Kidney (tissue), 14 donors: ENCODE data around the gene IFIT2. TPM values are rescaled to one million over a fixed set of nuclear protein-coding genes. Genes with fewer than 3 reads are reported as not detected.
A peak's percentile ranks its signal among the peaks of the same experiment; 100 is the strongest.

Experiments
- DNase-seq, 5 donors: peaks; one replicate each; pipeline ENCODE4 v3.0.0-alpha.2; 2013 to 2020
- FAIRE-seq: peaks from 2 replicates; lab custom pipeline; 2012; peaks lifted over from hg19 to GRCh38; lab: Jason Lieb, UNC
- H3K27ac ChIP-seq, 2 donors: one replicate each; pipeline ENCODE4 v1.7.0; 2013; ENCODE audit warnings: low read depth in 2 of 2, low read length in 2 of 2, inconsistent platforms in 1 of 2
- H3K27me3 ChIP-seq: one replicate; pipeline ENCODE4 v1.7.1; 2013; ENCODE audit warnings: low read length, inconsistent platforms; ENCODE audit not compliant: control insufficient read depth, insufficient read depth
- H3K36me3 ChIP-seq, 3 donors: one replicate each; pipeline versions ENCODE4 v1.7.0 to v1.7.1; 2013; ENCODE audit warnings: low read length in 3 of 3, control low read depth in 1 of 3, inconsistent platforms in 1 of 3; ENCODE audit not compliant: insufficient read depth in 3 of 3, control insufficient read depth in 2 of 3
- H3K4me1 ChIP-seq, 3 donors: one replicate each; pipeline versions ENCODE4 v1.7.0 to v1.7.1; 2013; ENCODE audit warnings: low read length in 3 of 3, inconsistent platforms in 1 of 3, low read depth in 1 of 3; ENCODE audit not compliant: control insufficient read depth in 2 of 3, insufficient read depth in 2 of 3
- H3K4me3 ChIP-seq, 3 donors: one replicate each; pipeline versions ENCODE4 v1.7.0 to v1.8.1; 2013; ENCODE audit warnings: low read length in 3 of 3, control low read depth in 1 of 3, inconsistent platforms in 1 of 3
- H3K9ac ChIP-seq, 3 donors: one replicate each; pipeline versions ENCODE4 v1.7.0 to v1.7.1; 2013; ENCODE audit warnings: low read length in 3 of 3, control low read depth in 1 of 3, inconsistent platforms in 1 of 3
- H3K9me3 ChIP-seq, 3 donors: one replicate each; pipeline versions ENCODE4 v1.7.0 to v1.7.1; 2013; ENCODE audit warnings: low read length in 3 of 3, control low read depth in 1 of 3, inconsistent platforms in 1 of 3; ENCODE audit not compliant: control insufficient read depth in 2 of 3, insufficient read depth in 1 of 3
- intact Hi-C: fragments of 100-400 bp; cut with DNase I; formaldehyde crosslinking; loops from one replicate; pipeline ENCODE4 v1.11.1; 2022
- polyA plus RNA-seq: library from polyadenylated mRNA; stranded (reverse); fragments of 350-450 nt; fragmentation: Illumina TruSeq; extraction: RNeasy Lipid Tissue Mini Kit (QIAGEN cat#74804); gene quantifications from one replicate; pipeline ENCODE4 v1.2.3, GENCODE V29; 2014; ENCODE audit warnings: low read depth, low replicate concordance; ENCODE audit not compliant: insufficient read depth
- total RNA-seq: library from RNA; stranded (reverse); fragmentation: NEBNext Ultra II Directional; extraction: Animal tissue kit (Norgen Biotek cat#: 25700); gene quantifications from one replicate; pipeline ENCODE4 v1.2.1, GENCODE V29; 2021
- TF ChIP-seq, protein P1 (sequence below): IDR thresholded peaks from 3 replicates; pipeline ENCODE4 v1.5.1; 2012; ENCODE audit warnings: mild to moderate bottlenecking, moderate library complexity, borderline replicate concordance; ENCODE audit not compliant: insufficient read depth; ENCODE audit errors: extremely low read depth
- donor health status: control.
- donor health status: control.
- donor health status: control.
- donor health status: control.
- donor health status: control.
- donor health status: DM: yes; HTN: yes; CAD: no.
- donor health status: Normal renal cell carcinoma (clear cell type).

Gene IFIT2
- total and polyA plus RNA-seq, 2 donors from 2014 or later, result 6.9 to 12.2 TPM

DNA sequence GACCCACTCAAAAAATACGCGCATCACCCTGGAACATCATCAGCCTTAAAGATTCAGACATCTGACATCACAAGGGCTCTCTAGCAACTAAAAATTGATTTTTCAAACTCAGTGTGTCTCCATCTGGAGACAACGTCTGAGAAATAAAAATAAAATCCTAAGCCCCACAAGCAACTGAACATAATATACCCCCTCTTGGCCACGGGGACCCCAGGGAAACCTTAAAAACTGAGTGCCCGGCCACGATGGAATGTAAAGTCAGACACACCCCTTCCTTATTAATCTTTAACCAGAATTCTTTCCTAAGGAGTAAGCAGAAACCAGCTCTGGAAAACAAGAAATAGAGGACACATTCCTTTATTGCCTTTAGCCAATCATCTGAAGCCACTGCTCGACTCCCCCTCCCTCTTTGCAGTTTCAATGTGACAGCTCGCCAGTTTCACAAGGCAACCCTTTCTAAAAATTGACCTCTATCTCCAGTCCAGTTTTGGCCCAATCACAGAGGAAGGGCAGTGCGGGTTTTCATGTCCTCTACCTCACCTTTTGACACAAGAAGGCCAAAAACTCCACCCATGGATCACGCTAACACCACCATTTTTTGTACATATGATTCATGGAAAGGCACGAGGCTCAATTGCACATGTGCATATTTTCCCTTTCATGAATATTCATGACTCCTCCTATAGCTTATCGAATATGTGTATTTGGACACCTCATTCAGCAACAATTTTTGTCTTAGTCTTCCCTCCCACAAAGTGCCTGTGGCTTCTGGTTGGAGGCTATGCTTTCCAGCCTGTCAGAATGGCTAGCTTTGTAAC is 50.1 kb downstream of the IFIT2 start:
- TF ChIP-seq, protein P1, sequence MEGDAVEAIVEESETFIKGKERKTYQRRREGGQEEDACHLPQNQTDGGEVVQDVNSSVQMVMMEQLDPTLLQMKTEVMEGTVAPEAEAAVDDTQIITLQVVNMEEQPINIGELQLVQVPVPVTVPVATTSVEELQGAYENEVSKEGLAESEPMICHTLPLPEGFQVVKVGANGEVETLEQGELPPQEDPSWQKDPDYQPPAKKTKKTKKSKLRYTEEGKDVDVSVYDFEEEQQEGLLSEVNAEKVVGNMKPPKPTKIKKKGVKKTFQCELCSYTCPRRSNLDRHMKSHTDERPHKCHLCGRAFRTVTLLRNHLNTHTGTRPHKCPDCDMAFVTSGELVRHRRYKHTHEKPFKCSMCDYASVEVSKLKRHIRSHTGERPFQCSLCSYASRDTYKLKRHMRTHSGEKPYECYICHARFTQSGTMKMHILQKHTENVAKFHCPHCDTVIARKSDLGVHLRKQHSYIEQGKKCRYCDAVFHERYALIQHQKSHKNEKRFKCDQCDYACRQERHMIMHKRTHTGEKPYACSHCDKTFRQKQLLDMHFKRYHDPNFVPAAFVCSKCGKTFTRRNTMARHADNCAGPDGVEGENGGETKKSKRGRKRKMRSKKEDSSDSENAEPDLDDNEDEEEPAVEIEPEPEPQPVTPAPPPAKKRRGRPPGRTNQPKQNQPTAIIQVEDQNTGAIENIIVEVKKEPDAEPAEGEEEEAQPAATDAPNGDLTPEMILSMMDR, result no peak
- Histone ChIP-seq H3K36me3 (no peaks in the 10 kb centered on the region), H3K4me1 (peaks cover 29 to 49% (median 36%) of the 10 kb centered on the region in 3 donors), H3K27me3 (no peaks in the 10 kb centered on the region), H3K9ac (peak overlapping the region; percentile 10 to 86 (median 38)), H3K9me3 (no peaks in the 10 kb centered on the region), H3K4me3 (peak overlapping the region; percentile 10 to 34 (median 26)), H3K27ac (peak overlapping the region; percentile 95 to 97)
- FAIRE-seq (peak; percentile 96), DNase-seq (peak; percentile 79 to 93 (median 80))
- intact Hi-C loops, result no loop called here

DNA sequence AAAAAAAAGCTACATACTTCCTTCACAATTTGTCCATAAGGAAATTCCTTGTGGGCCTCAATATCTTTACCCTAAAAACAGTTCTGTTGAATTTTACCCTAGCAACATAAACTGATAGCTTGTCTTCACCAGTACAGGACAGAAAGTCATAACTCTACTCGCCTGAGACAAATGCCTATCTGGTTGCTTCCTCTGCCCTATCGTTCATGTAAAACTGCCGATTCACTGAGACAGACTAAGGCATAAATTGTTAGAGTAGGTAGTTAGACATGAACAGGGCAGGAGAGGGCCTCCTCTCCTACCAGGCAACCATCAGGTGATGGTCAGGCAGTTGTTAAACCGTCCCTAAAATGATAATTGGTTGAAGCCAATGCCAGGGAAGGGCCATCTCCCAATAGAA is 51.0 kb downstream of the IFIT2 start:
- H3K27me3 ChIP-seq, result no peaks in the 10 kb centered on the region
- H3K27ac ChIP-seq, result peak overlapping the region; percentile 95 to 96
- H3K36me3 ChIP-seq, result no peaks in the 10 kb centered on the region
- H3K9me3 ChIP-seq, result no peaks in the 10 kb centered on the region
- peak overlapping the region in 1 of 3 donors; percentile 47 for H3K9ac ChIP-seq
- intact Hi-C loops, result no loop called here
- H3K4me1 ChIP-seq, result peaks cover 22 to 41% (median 30%) of the 10 kb centered on the region in 3 donors
- FAIRE-seq, result no peak
- TF ChIP-seq, protein P1, result no peak
- DNase-seq, result no peak
- no peak overlapping the region for H3K4me3 ChIP-seq

DNA sequence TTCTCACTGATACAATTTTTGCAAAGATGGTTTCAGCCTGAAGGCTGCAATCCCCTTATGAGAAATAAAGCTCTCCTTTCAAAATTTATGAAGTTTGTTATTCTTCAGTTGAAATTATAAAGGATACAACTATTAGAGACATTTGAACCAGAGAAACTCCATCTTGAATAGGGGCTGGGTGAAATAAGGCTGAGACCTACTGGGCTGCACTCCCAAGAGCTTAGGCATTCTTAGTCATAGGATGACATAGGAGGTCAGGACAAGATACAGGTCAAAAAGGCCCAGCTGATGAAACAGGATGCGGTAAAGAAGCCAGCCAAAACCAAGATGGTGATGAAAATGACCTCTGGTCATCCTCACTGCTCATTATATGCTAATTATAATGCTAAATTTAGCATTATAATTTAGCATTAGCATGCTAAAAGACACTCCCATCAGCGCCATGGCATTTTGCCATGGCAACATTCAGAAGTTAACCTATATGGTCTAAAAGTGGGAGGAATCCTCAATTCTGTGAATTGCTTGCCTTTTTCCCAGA is 53.6 kb downstream of the IFIT2 start:
- Histone ChIP-seq H3K4me1 (peaks cover 11 to 16% (median 15%) of the 10 kb centered on the region in 3 donors), H3K27ac (no peak overlapping the region), H3K9ac (no peak overlapping the region), H3K9me3 (no peaks in the 10 kb centered on the region), H3K4me3 (no peak overlapping the region), H3K36me3 (no peaks in the 10 kb centered on the region), H3K27me3 (no peaks in the 10 kb centered on the region)
- FAIRE-seq (no peak), DNase-seq (no peak)
- TF ChIP-seq, protein P1, result no peak
- intact Hi-C loops, result no loop called here
